PFSK-1 (cell line): ENCODE measurements around the gene BBIP1.

Experiments used
- POLR2AphosphoS5 ChIP-seq: IDR thresholded peaks from 2 replicates; pipeline ENCODE4 v1.6.1; 2012; ENCODE audit warnings: low read depth, mild to moderate bottlenecking, control low read depth, low read length, moderate library complexity
- SIN3A ChIP-seq: IDR thresholded peaks from 2 replicates; pipeline ENCODE4 v1.6.1; 2012; ENCODE audit warnings: mild to moderate bottlenecking, low read length, moderate library complexity, borderline replicate concordance; ENCODE audit not compliant: insufficient read depth
- TAF1 ChIP-seq: IDR thresholded peaks from 2 replicates; pipeline ENCODE4 v1.6.1; 2012; ENCODE audit warnings: low read length, control low read depth, borderline replicate concordance; ENCODE audit not compliant: insufficient read depth
- TF ChIP-seq, protein P1 (sequence below), 2 experiments: IDR thresholded peaks; 2 replicates each; pipeline versions ENCODE4 v1.6.1 to v1.8.0; 2011 to 2012; ENCODE audit warnings: low read depth in 2 of 2, low read length in 2 of 2, control low read depth in 1 of 2, inconsistent platforms in 1 of 2, mild to moderate bottlenecking in 1 of 2, moderate library complexity in 1 of 2; ENCODE audit not compliant: insufficient read depth in 1 of 2

DNA sequence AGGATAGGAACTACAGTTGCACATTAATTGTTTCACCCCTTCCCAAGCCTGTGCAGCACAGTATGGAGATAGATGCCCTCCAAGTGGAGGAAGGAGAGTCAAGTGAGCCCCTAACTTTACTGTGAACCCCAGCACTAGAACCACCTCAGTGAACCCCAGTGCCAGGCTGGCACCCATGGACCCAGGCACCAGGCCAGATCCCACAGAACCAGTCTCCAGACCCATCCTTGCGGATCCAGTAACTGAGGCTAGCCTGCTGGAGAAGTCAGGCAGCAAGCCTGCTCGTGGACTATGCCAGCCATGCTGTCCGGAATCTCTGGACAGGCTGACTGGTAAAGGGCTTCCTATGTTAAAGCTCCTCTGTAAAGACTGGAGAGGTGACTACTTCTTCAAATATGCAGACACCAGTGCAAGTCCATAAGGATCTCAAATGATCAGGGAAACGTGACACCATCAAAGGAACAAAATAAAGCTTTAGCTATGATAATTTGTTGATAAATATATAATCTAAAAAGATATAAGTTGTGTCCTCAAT lies 28.1 kb upstream of the BBIP1 start:
- no peak for TF ChIP-seq POLR2AphosphoS5
- TF ChIP-seq TAF1 = no peak
- TF ChIP-seq, protein P1, sequence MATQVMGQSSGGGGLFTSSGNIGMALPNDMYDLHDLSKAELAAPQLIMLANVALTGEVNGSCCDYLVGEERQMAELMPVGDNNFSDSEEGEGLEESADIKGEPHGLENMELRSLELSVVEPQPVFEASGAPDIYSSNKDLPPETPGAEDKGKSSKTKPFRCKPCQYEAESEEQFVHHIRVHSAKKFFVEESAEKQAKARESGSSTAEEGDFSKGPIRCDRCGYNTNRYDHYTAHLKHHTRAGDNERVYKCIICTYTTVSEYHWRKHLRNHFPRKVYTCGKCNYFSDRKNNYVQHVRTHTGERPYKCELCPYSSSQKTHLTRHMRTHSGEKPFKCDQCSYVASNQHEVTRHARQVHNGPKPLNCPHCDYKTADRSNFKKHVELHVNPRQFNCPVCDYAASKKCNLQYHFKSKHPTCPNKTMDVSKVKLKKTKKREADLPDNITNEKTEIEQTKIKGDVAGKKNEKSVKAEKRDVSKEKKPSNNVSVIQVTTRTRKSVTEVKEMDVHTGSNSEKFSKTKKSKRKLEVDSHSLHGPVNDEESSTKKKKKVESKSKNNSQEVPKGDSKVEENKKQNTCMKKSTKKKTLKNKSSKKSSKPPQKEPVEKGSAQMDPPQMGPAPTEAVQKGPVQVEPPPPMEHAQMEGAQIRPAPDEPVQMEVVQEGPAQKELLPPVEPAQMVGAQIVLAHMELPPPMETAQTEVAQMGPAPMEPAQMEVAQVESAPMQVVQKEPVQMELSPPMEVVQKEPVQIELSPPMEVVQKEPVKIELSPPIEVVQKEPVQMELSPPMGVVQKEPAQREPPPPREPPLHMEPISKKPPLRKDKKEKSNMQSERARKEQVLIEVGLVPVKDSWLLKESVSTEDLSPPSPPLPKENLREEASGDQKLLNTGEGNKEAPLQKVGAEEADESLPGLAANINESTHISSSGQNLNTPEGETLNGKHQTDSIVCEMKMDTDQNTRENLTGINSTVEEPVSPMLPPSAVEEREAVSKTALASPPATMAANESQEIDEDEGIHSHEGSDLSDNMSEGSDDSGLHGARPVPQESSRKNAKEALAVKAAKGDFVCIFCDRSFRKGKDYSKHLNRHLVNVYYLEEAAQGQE (IDR thresholded peaks at IDR 0.05; ENCODE audit: insufficient read depth in 1 of 2, low read depth in 2 of 2, low read length in 2 of 2) = no peak
- TF ChIP-seq SIN3A = no peak
